ENCODE data around the gene HAUS3. TPM values are rescaled to one million over a fixed set of nuclear protein-coding genes. Genes with fewer than 3 reads are reported as not detected.

The HAUS3 gene
- total and polyA plus RNA-seq, 10 of the 15 experiments (the other 5 are each of a cell fraction or from before 2014, with no cell fraction given), result 4.2 to 23.9 (median 12.3) TPM

DNA sequence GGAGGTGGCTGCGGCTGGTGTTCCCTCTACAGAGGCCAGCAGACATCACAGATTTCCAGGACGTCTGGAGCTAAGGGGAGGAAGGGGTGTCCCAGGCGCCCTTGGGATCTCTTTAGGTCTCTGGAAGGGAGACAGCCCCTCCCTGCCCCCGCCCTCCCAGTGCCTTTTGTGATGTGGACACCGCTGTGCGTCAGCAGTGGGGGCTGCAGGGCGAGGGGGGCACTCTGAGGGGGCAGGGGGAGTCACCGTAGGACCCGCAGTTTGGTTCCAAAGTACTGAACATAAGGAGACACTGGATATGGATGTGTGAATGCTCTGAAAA lies 45.6 kb upstream of the HAUS3 start:
- Histone ChIP-seq H3K9me3 (replicated peaks; ENCODE audit: control insufficient read depth, insufficient read depth, low read length) (no peaks in the 10 kb centered on the region), H4K20me1 (ENCODE audit: control insufficient read depth, insufficient read depth) (no peaks in the 10 kb centered on the region), H3K4me2 (ENCODE audit: control insufficient read depth, insufficient read depth) (no peak overlapping the region), H2AFZ (ENCODE audit: control insufficient read depth, low read depth, low read length) (no peak overlapping the region), H3K79me2 (ENCODE audit: control insufficient read depth, insufficient read depth, low read length) (no peaks in the 10 kb centered on the region), H3K4me3 (no peak overlapping the region), H3K27ac (ENCODE audit: control insufficient read depth, insufficient read depth) (no peak overlapping the region), H3K9ac (ENCODE audit: control insufficient read depth, insufficient read depth, low read length) (no peak overlapping the region), H3K27me3 (replicated peaks in 1 of 2; ENCODE audit: control insufficient read depth in 2 of 2, insufficient read depth in 2 of 2, low read length in 1 of 2) (peaks cover 0 to 1% of the 10 kb centered on the region in 2 experiments; a peak in 2 of 4 replicates), H3K4me1 (ENCODE audit: control insufficient read depth, insufficient read depth, low read length) (peaks cover 8% of the 10 kb centered on the region; the same call in 1 of the 2 replicates), H3K36me3 (ENCODE audit: control insufficient read depth in 2 of 2, insufficient read depth in 2 of 2, low read length in 1 of 2) (no peaks in the 10 kb centered on the region)
- intact Hi-C loops (cut with micrococcal nuclease; ENCODE audit: unreplicated experiment), result no loop called here
- ChIA-PET POLR2A (no interaction called here), RAD21 (ENCODE audit: unreplicated experiment) (no interaction called here), SMC1A (ENCODE audit: uncharacterized antibody, unreplicated experiment) (no interaction called here), CTCF (no interaction called here)
- ATAC-seq, result no peak
- no peak for DNase-seq (ENCODE audit: low read depth, low spot score)
- 29% methylated on average over 5 of the region's 9 CpGs for WGBS (ENCODE audit: insufficient coverage, insufficient replicate concordance, low lambda C conversion rate, missing lambda C conversion rate)
- FAIRE-seq, result no peak
- in situ Hi-C loops (cut with MboI), result no loop called here
- no TSS peak for BruUV-seq (replicated peaks)
- TF ChIP-seq E4F1 (IDR thresholded peaks at IDR 0.05; ENCODE audit: borderline replicate concordance, partially characterized antibody) (no peak), TBL1XR1 (IDR thresholded peaks at IDR 0.05; ENCODE audit: low read depth, low read length) (no peak), BRCA1 (IDR thresholded peaks at IDR 0.05; ENCODE audit: low read depth, low read length) (no peak), NFYB (IDR thresholded peaks at IDR 0.05; ENCODE audit: insufficient read depth, low read depth, low read length) (no peak), PAX5 (IDR thresholded peaks at IDR 0.05; ENCODE audit: borderline replicate concordance, low read depth, low read length) (no peak), BCL11A (IDR thresholded peaks at IDR 0.05; ENCODE audit: low read depth, low read length) (no peak), KDM1A (IDR thresholded peaks at IDR 0.05; ENCODE audit: borderline replicate concordance) (no peak), RB1 (IDR thresholded peaks at IDR 0.05; ENCODE audit: borderline replicate concordance) (no peak), ETV6 (conservative IDR thresholded peaks at IDR 0.05 in 1 of 2, IDR thresholded peaks at IDR 0.05 in 1 of 2; ENCODE audit: borderline replicate concordance in 1 of 2, low read depth in 1 of 2) (no peak), ZBTB33 (IDR thresholded peaks at IDR 0.05) (no peak), BACH1 (IDR thresholded peaks at IDR 0.05; ENCODE audit: borderline replicate concordance) (no peak), NFYA (IDR thresholded peaks at IDR 0.05; ENCODE audit: borderline replicate concordance, low read depth, low read length) (no peak), HDAC2 (IDR thresholded peaks at IDR 0.05) (no peak), NR2C1 (IDR thresholded peaks at IDR 0.05) (no peak), ZNF217 (IDR thresholded peaks at IDR 0.05) (no peak), SMAD1 (IDR thresholded peaks at IDR 0.05; ENCODE audit: low read depth, partially characterized antibody) (no peak), FOS (IDR thresholded peaks at IDR 0.05; ENCODE audit: borderline replicate concordance, extremely low read depth, insufficient read length) (no peak)
- TF ChIP-seq, protein P1, sequence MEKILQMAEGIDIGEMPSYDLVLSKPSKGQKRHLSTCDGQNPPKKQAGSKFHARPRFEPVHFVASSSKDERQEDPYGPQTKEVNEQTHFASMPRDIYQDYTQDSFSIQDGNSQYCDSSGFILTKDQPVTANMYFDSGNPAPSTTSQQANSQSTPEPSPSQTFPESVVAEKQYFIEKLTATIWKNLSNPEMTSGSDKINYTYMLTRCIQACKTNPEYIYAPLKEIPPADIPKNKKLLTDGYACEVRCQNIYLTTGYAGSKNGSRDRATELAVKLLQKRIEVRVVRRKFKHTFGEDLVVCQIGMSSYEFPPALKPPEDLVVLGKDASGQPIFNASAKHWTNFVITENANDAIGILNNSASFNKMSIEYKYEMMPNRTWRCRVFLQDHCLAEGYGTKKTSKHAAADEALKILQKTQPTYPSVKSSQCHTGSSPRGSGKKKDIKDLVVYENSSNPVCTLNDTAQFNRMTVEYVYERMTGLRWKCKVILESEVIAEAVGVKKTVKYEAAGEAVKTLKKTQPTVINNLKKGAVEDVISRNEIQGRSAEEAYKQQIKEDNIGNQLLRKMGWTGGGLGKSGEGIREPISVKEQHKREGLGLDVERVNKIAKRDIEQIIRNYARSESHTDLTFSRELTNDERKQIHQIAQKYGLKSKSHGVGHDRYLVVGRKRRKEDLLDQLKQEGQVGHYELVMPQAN (conservative IDR thresholded peaks at IDR 0.05), result no peak
- TF ChIP-seq, protein P2, sequence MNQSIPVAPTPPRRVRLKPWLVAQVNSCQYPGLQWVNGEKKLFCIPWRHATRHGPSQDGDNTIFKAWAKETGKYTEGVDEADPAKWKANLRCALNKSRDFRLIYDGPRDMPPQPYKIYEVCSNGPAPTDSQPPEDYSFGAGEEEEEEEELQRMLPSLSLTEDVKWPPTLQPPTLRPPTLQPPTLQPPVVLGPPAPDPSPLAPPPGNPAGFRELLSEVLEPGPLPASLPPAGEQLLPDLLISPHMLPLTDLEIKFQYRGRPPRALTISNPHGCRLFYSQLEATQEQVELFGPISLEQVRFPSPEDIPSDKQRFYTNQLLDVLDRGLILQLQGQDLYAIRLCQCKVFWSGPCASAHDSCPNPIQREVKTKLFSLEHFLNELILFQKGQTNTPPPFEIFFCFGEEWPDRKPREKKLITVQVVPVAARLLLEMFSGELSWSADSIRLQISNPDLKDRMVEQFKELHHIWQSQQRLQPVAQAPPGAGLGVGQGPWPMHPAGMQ (IDR thresholded peaks at IDR 0.05; ENCODE audit: borderline replicate concordance), result no peak

Data from GM12878 (cell line).